Body of pancreas (tissue), 4 donors: Measurements from ENCODE around the gene CAMK1G. TPM values are rescaled to one million over a fixed set of nuclear protein-coding genes. Genes with fewer than 3 reads are reported as not detected.

Experiments
- ATAC-seq: fragments of 150-250 bp; one replicate; pipeline ENCODE4 v1.9.1; 2016
- DNase-seq, 4 donors: peaks; one replicate each; pipeline ENCODE4 v3.0.0-alpha.2; 2019
- H3K27ac ChIP-seq, 4 donors: fragments of 200-600 bp; sonication (generic); 1 replicate in 3 of 4; 2 replicates in 1 of 4; pipeline versions ENCODE4 v1.5.1 to v1.6.1; 2016 to 2019; ENCODE audit warnings: mild to moderate bottlenecking in 1 of 4, mixed read lengths in 1 of 4, moderate library complexity in 1 of 4
- H3K27me3 ChIP-seq, 2 donors: fragments of 200-600 bp; sonication (generic); one replicate each; pipeline ENCODE4 v1.6.0; 2016; ENCODE audit warnings: mild to moderate bottlenecking in 1 of 2
- H3K36me3 ChIP-seq, 2 donors: fragments of 200-600 bp; sonication (generic); replicated peaks in 1 of 2; 2 replicates each; pipeline ENCODE4 v1.5.1; 2016; ENCODE audit warnings: low read depth in 2 of 2; ENCODE audit not compliant: insufficient read depth in 1 of 2
- H3K4me1 ChIP-seq: fragments of 200-600 bp; sonication (generic); one replicate; pipeline ENCODE4 v1.6.0; 2016
- H3K4me3 ChIP-seq, 2 donors: fragments of 200-600 bp; sonication (generic); 1 replicate in 1 of 2; 2 replicates in 1 of 2; pipeline ENCODE4 v1.5.1; 2016 to 2019
- H3K9me3 ChIP-seq, 3 donors: fragments of 200-600 bp; sonication (generic); 1 replicate in 2 of 3; 2 replicates in 1 of 3; pipeline ENCODE4 v1.5.1; 2016
- CTCF ChIP-seq, 7 experiments: fragments of 450-650 bp in 4 of 7; fragments of 200-600 bp in 3 of 7; sonication (generic) in 3 of 7; IDR thresholded peaks; one replicate each; pipeline ENCODE4 v1.5.1; 2016 to 2019; ENCODE audit warnings: antibody characterized with exemption in 7 of 7
- POLR2A ChIP-seq, 3 donors: fragments of 450-650 bp; IDR thresholded peaks; one replicate each; pipeline ENCODE4 v1.6.1; 2016; ENCODE audit warnings: antibody characterized with exemption in 3 of 3, mild to moderate bottlenecking in 2 of 3
- WGBS, 2 donors: methylation state at CpG; one replicate each; pipeline ENCODE4 v1.1.5; 2017; 5-methylcytosine and 5-hydroxymethylcytosine counted together
- intact Hi-C: fragments of 100-400 bp; cut with DNase I; formaldehyde crosslinking; loops from one replicate; pipeline ENCODE4 v1.15.1; 2023
- total RNA-seq, 2 donors: library from RNA; depleted of rRNA; stranded (reverse); fragments of >200 nt; gene quantifications; one replicate each; pipeline ENCODE4 v1.1.0, GENCODE V29; 2016

CAMK1G gene
- total RNA-seq = under 1 TPM in 1 of 2 donors, not detected in 1; 0.33 TPM

- Histone ChIP-seq H3K27ac (no peak within 1 kb of the TSS), H3K4me3 (no peak within 1 kb of the TSS), H3K27me3 (peaks cover 0 to 3% of the 10 kb centered on the region in 2 donors), H3K9me3 (no peaks in the 10 kb centered on the region), H3K36me3 (no peaks in the 10 kb centered on the region), H3K4me1 (peaks cover 8% of the 10 kb centered on the region)
- TF ChIP-seq CTCF (IDR thresholded peaks at IDR 0.05) (no peak), POLR2A (IDR thresholded peaks at IDR 0.05) (no peak)
- ATAC-seq = no peak
- WGBS, 2 donors = 13% methylated on average over 6 of the region's 6 CpGs
- no peak for DNase-seq
- intact Hi-C loops = no loop called here
Observed at GRCh38 chr1:209583408-209583807, at the start of gene CAMK1G. CAMK1G (plus strand) TSS chr1:209583714; CDS start chr1:209594984, 11,270 bp downstream.

- no peak overlapping the region for H3K4me3 ChIP-seq
- H3K4me1 ChIP-seq = no peaks in the 10 kb centered on the region
- no peak overlapping the region for H3K27ac ChIP-seq
- H3K27me3 ChIP-seq = no peaks in the 10 kb centered on the region
- ATAC-seq (no peak), DNase-seq (no peak)
- TF ChIP-seq POLR2A (IDR thresholded peaks at IDR 0.05) (no peak), CTCF (IDR thresholded peaks at IDR 0.05) (no peak)
- H3K36me3 ChIP-seq = no peaks in the 10 kb centered on the region
- no peaks in the 10 kb centered on the region for H3K9me3 ChIP-seq
- intact Hi-C loops = no loop called here
- 73 to 86% methylated on average over 8 of the region's 8 CpGs for WGBS, 2 donors
Observed at GRCh38 chr1:209534496-209535250, 48.8 kb upstream of the CAMK1G start.

DNA sequence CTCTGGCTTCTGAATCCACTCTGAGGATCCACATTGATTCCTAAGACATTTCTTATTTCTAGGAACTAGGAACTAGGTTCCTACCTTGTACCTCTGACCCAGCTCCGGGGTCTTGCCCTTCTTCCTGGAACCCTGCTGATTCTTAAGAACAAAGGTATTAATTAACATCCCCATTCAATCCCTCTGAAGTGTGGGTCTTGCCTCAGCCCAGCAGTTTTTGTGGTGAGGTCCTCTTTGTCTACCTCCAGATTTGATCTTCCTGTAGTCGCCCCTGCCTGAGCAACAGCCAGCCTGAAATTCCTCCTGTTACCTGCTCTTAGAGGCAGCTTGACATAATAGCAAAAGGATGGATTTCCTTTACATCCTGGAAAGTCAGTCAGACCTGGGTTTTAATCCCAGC is 46.7 kb upstream of the CAMK1G start:
- Histone ChIP-seq H3K4me3 (no peak overlapping the region), H3K4me1 (no peaks in the 10 kb centered on the region), H3K36me3 (no peaks in the 10 kb centered on the region), H3K9me3 (no peaks in the 10 kb centered on the region), H3K27me3 (no peaks in the 10 kb centered on the region), H3K27ac (no peak overlapping the region)
- TF ChIP-seq CTCF (IDR thresholded peaks at IDR 0.05) = no peak
- no peak for TF ChIP-seq POLR2A (IDR thresholded peaks at IDR 0.05)
- intact Hi-C loops = no loop called here
- DNase-seq (no peak), ATAC-seq (no peak)
- 64 to 69% methylated on average over 2 of the region's 2 CpGs for WGBS, 2 donors

DNA sequence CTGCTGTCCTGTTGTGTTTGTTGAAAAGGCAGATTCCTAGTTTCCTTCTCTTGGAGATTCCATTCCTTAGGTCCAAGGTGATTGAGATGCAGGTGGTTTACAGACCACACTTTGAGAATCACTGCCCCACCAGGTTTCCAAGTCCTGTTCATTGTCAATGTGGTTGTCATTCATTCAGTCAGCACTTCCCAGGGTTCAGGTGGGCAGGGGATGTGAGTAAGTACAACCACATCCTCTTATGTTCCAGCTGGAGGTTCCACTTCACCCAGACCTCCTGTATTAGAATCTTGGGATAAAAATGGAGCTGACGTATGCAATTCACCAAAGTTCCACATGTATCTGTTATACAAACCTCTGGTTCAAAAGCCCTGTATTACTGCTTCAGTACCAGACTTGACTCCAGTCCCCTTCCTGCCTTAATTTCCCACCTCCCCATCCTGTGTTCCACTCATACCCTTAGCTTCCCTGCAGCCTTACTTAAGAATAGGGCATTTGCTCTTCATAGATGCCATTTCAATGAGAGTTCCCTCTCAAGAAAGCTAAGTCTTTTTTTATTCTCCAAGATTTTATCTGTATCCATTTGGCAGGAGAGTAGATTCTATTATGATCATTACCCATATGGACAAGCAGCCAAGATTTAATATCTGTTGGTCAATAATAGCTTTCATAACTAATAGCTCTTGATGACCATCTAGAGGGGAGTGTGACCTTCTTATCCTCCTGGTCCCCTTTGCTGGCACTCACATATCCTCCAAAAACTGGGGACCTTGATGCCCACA is 46.0 kb upstream of the CAMK1G start:
- DNase-seq = no peak
- Histone ChIP-seq H3K9me3 (no peaks in the 10 kb centered on the region), H3K27ac (no peak overlapping the region), H3K4me1 (no peaks in the 10 kb centered on the region), H3K36me3 (no peaks in the 10 kb centered on the region), H3K27me3 (no peaks in the 10 kb centered on the region), H3K4me3 (no peak overlapping the region)
- TF ChIP-seq POLR2A (IDR thresholded peaks at IDR 0.05) = no peak
- WGBS, 2 donors = 83 to 89% methylated on average over 1 of the region's 1 CpG
- ATAC-seq = no peak
- intact Hi-C loops = no loop called here

DNA sequence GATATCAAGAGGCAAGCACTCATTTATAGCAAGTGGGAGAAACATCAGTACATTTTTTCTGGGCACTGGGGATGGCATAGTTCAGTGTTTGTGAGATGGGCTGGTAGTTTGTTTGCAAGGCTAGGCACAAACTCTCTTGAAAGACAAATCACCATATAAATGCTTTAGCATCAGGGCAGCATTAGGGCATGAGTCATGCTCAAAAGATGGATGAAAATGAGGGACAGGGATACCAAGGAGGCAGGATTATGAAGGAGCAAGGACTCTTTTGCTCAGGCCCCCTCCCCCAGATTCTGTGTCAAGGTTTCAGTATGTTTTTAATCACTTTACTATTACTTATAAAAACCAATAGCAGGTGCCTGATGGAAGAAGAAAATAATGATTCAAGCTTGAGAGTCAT is 43.9 kb upstream of the CAMK1G start:
- no peak for TF ChIP-seq CTCF (IDR thresholded peaks at IDR 0.05)
- TF ChIP-seq POLR2A (IDR thresholded peaks at IDR 0.05) = no peak
- H3K9me3 ChIP-seq = no peaks in the 10 kb centered on the region
- H3K27me3 ChIP-seq = no peaks in the 10 kb centered on the region
- intact Hi-C loops = no loop called here
- H3K4me1 ChIP-seq = no peaks in the 10 kb centered on the region
- no peaks in the 10 kb centered on the region for H3K36me3 ChIP-seq
- no peak for ATAC-seq
- H3K27ac ChIP-seq = no peak overlapping the region
- no peak overlapping the region for H3K4me3 ChIP-seq
- DNase-seq = no peak
